Stimulated activated CD4-positive, alpha-beta T cell treated with anti-CD3 and anti-CD28 coated beads, TNF-alpha, amount 100 ng/mL, for 24 hours (primary cell): ENCODE data around the gene ARHGAP25.

Experiments
- DNase-seq, 3 experiments: peaks; one replicate each; pipeline ENCODE4 v3.0.0-alpha.2; 2020; ENCODE audit warnings: low read depth in 3 of 3

The ARHGAP25 gene, protein sequence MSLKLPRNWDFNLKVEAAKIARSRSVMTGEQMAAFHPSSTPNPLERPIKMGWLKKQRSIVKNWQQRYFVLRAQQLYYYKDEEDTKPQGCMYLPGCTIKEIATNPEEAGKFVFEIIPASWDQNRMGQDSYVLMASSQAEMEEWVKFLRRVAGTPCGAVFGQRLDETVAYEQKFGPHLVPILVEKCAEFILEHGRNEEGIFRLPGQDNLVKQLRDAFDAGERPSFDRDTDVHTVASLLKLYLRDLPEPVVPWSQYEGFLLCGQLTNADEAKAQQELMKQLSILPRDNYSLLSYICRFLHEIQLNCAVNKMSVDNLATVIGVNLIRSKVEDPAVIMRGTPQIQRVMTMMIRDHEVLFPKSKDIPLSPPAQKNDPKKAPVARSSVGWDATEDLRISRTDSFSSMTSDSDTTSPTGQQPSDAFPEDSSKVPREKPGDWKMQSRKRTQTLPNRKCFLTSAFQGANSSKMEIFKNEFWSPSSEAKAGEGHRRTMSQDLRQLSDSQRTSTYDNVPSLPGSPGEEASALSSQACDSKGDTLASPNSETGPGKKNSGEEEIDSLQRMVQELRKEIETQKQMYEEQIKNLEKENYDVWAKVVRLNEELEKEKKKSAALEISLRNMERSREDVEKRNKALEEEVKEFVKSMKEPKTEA

DNA sequence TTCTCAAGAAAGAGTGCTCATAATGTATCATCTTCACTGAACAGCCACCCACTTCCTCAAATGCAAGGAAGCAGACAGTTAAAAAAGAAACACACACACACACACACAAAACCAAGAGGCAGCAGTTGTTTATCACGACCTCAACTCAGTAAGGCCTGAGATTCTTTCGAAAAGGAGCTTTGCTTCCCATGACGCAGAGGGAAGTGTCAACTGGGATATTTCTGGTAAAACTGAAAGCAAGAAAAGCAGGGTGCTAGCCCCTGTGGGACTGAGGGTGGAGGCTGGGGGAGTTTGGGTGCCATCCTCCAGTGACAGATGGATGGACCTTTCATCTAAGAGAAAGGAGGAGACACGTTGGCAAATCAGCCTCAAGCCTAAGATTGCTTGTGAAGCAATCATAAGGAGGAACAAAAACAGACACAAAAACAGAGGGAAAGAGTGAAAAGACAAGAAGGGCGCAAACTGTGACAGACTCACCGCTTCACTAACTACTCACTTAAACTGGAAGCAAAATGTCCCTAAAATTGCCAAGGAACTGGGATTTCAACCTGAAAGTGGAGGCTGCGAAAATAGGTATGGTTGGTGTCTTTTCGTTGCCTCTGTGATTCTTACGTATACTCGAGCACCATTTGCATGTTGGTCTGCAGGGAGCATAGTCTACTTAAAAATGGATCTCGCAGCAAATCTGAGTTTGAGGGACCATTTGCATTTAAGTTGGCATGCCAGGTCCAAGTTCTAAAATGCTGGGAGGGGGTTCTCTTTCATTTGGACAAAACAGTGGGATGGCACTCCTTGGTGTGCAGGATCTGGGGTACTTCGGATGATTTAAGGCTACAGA is at the start of gene ARHGAP25:
TSS of gene ARHGAP25 (plus strand) at position 124 of the 838 bp plus-strand sequence. CDS start at position 513, 389 bp downstream.
- DNase-seq = peak; percentile 27 to 72 (median 32)

DNA sequence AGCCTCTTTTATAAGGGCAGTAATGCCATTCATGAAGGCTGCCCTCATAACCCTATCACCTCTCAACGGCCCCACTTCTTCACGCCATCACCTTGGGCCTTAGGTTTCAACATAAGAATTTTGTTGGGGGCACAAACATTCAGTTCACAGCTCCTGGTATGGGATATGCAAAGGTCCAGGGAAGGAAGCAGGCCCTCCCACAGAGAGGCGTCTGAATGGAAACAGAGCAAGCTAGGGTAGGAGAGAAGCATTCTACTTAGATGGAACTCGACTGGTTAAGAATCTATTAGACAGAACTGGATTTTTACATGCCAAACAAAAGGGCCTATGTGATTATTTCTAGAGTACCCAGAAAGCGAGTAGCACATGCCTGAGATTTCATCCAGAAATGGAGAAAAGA is 48.4 kb upstream of the ARHGAP25 start:
- no peak for DNase-seq

DNA sequence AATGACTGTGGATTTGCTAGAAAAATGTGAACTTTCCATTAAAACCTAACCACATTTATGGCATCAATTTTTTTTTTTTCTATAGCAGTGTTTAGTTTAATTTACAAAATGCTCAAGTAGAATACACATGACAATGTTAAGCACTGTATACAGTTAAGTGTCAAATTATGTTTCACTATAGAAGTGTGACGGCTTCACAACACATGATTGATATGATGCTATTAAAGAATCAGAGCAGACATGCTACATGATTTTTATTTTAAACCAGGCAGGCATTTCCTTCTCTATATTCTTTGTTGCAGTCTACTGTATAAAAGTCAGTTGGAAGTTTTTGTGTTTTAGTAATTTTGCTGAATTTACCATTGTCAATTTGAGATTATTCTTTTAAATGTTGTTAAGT is 47.6 kb upstream of the ARHGAP25 start:
- no peak for DNase-seq

DNA sequence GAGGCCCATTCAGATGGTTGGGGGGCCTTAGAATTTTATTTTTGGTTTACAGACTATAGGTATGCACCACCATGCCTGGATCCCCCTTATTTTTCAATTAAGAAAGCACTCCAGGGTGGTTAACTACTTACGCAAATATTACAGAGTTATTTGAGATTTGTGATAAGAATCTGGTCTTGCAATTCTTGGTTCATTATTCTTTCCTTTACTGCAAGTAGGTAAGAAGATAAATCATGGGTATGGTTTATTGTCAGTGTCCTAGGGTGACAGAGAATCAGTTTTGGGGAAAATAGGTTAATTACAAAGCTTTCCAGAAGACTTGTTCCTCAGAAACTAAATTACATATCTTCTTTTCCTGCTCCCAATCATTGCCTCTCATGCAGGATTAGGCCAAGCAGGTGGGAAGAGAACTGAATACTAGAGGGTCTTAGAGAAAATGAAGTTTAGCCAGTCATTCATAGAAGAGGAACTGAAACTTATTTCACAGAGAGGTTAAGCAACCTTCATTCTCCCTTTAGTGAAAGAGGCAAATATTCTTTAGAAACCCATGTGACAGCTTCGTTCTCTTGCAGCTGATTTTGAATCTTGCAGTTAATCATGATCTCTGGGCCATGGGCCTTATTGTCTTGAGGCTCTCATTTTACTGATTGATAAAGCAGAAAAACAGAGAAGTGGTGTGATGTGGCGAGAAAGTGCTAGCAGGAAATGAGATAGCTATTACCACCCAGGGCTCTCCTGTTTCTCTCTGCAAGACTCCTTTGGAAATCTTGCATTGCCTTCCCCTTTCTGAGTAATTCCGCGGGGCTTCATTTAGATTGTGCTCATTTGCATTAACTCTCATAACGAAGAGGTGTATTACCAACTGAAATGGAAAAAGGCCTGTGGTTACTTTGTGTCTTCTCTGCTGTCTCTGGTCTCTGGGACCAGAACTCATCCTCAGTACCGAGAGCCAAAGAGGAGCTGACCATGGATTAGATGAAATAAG is 44.8 kb upstream of the ARHGAP25 start:
- peak in 1 of 3 experiments; percentile 10 for DNase-seq

DNA sequence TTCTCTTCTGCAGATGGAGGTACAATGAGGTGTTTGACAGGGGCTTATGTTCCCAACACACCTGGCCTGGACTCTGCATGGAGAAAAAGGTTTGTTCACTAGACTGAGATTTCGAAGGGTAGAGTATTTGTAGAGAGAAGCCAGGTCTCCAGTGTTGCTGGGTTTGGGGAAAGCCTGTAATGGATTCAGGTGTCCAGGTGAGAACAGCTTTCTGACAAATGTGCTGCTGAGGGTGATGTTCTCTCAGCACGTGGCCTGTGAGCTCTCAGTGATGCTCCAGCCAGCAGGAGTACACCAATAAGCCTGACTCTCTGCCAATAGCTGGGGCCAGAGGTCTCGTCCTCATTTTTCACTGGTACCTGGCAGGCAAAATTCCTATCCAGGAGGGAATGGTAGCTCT is 43.8 kb upstream of the ARHGAP25 start:
- DNase-seq = no peak

DNA sequence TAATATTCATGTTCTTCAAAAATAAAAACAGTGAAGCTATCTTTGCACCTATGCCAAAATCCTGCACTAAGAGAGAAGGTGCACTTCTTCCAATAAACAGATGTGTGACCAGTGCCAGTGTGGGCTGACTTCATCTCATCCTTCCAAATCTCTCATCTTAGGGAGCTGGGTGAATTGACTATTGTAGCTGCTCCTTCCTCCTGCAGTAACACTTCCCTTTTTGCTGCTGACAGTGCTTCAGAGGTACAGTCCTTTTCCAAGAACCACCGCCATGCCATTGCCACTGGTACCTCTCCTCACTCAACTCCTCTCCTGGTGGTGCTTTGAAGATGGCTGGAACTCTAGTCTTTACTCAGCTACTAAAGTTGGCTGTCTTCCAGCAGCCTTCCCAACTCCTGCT is 42.1 kb upstream of the ARHGAP25 start:
- no peak for DNase-seq

DNA sequence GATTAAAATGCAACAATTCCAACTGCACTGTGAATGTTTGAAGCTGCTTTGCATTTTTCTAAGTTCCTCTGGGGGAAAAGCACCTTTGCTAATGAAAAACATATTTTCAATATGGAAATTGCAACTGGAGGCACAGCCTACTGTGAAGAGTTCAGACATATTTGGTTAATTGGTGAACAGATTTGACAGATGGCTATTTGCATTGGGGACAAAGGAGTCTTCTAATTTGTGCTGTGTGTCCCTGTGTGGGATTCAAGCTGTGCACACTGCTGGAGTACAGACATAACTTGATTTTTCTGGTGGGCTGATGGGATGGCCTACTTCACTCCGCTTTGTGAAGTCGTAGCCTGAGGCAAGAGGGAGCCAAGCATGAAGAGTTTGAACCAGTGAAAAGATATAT is 40.7 kb upstream of the ARHGAP25 start:
- DNase-seq = no peak

DNA sequence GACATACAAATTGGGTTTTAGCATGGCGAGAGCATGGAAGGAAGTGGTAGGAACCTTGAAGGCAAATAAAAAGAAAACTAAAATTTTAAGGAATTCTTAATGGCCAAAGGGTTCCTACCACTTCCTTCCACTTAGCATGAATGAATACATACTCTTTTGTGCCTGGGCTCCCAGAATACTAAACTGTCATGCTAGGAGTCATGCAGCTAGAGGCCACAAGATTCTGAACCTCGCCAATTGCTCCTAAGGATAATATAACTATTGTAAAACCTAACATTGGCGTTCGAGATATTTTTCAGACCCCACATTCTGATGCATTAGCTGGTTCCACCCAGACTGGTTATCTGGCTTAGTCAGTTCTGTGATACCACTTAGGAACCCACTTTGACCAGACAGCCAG is 38.6 kb upstream of the ARHGAP25 start:
- no peak for DNase-seq

DNA sequence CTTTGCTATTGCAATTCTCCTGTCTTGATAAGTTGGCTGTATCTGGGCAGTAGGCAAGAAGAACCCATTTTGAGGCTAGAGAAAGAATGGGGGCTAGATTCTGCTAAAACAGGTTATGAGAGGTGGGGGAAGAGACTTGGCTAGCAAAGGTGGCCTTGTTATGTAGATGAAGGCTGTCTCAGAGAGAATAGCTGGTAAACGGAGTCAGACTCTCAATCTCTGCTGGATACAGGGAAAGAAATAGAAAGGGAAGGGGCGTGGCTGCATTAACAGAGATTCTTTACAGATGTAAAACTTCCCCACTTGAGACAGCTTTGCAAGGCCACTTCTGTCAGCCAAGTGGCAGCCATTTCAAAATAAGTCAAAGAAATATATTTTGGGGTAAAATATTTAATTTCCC is 38.1 kb upstream of the ARHGAP25 start:
- DNase-seq = no peak

DNA sequence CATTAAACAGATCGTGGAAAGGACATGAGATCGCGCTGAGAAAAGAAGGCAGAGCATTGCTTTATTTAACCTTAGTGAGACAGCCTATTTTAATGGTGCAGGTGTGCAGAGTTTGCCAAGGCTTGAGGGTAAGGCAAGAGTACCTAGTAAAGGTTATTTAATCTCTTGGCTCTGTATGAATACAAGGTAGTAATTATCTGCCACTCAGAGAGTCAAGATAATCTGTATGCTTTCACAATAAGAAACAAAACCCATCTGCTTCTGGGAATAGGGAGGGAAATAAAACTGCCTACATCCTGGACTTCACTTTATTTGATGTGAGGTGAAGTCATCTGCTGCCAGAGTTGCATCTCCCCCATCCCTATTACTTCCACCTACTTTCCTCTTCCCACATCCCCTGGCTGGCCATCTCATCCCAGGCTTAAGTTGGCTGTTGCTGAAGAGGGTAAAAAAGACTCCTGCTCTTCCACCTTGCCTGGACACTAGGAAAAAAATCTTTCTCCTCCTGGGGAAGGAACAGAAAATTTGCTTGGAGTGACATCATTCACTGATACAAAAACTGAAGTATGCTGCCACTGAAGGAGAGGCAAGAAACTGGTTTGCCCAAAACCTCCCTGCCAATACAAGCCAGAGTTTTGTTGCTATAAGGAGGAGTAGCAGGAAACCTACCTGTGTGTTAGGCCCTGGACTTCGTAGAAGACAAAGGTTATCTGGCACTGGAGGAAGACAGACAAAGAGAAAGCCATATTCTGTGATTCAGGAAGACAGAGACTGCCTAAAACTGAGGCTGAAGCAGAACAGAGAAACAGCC is 35.8 kb upstream of the ARHGAP25 start:
- DNase-seq = no peak

DNA sequence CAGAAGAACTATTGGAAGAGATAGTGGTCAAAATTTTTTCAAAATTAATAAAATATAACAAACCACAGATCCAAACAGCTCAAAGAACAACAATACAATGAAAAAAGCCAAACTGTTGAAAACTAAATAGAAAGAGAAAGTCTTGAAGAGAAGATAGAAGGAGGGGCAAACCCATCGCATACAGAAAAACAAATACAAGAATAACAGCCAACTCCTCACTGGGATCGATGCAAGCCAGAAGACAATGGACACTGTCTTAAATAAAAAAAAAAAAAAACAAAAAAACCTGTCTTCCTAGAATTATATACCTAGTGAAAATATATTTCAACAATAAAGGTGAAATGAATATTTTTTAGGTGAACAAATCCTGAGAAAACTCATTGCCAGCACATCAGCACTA is 34.1 kb upstream of the ARHGAP25 start:
- no peak for DNase-seq

DNA sequence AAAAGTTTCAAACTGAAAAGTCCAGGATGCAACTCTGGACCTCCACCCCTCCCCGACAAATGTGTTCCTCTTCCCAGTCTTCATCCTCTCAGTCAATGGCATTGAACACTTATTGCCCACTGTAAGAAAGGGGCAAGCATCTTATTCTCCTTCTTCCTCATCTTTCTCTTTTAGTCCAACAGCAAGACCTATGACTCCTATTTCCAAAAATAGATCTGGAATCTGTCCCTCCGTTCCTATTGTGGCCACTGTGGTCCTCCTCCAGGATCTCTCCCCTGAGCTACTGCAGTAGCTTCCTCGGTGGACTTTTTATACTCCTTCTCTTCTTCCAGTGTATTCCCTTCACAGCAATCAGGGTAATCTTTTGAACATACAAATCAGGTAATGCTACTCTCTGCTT is 28.0 kb upstream of the ARHGAP25 start:
- no peak for DNase-seq

DNA sequence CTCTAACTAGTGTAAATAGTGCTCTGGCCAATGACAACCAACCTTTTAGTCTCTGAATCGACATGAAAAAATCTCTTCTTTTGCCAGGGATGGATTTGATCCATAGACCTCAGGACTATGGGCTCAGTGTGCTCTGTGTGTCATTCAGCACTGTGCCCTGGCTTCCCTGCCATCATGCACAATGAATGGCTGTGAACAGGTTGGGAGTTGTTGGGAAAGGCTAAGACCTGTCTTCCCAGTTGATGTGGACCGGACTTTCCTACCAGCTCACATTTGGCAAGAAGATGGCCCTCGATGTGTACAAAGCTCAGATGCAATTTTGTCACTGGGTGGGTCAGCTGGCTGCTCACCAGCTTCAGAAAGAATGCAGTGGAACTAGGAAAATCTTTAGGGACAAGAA is 26.0 kb upstream of the ARHGAP25 start:
- DNase-seq = no peak

DNA sequence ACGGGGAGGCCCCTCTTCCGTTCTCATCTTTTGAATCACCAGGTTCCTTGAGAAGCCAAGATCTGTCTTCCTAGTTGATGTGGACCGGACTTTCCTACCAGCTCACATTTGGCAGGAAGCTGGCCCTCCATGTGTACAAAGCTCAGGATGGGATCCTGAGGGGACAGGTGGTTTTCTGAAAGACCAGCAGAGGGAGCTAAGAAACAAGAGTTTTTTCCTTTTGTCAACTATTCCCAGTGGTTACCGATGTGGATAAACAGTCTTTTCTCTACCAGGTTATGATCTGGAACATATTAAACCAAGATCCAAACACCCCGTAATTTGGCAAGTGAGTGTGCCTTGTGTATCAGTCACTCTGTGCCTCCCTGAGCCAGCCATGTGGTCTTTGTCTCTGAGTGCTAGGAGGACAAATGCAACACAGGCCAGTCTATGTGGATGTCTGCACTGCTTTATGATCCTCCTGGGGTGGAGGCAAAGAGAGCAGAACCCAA is 25.1 kb upstream of the ARHGAP25 start:
- DNase-seq = no peak

DNA sequence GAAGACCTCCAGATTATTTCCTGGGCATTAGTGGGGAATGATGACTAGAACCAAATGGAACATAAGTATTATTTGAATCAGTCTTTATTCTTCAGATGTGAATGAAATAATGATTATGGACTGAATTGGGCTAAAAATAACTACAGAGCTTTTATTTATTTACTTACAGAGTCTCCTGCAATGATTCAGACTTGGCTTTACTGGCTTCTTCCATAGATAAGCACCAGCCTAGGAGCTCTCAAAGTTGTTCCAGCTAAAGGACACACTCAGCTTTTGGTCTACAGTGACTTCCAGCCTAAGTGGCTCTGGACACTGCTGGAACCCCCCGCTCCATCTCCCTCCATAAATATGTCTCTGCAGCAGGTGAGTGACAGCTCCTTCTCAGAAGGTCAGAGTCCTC is 24.3 kb upstream of the ARHGAP25 start:
- no peak for DNase-seq

DNA sequence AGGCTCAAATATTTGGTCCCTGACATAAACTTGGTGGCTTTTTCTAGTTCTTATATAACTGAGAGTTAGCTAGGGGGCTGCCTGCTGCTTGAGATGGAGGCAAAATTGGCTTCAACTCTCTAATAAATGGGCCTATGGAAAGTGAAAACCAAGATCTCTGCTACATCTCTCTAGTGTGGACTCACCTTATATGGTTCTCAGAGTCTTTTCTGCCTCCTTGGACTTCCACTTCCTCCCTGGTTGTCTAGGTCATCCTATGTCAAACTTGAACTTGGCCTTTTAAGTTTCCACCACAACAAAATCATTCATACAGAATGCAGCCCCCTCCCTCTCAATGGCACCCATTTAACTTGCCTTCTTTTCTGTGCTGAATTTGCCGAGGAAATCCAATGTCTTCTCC is 23.9 kb upstream of the ARHGAP25 start:
- DNase-seq = no peak

DNA sequence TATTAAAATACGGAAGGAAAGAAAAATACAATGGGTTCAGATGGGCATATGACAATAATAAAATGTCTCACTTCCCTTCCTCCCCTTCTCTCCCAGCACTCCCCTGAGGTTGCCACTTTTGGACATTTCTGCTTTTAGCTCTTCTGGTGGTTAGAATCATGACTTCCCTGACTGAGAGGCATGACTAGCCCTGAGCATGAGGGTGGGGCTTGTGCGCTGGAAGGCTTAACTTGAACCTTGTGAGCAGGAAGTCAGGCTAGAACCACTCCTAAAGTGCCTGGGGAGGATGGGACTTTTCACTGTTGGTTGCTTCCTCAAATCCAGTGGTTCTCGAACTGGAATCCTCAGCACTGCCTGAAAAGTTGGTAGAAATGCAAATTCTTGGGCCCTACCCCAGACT is 19.7 kb upstream of the ARHGAP25 start:
- peak in 1 of 3 experiments; percentile 47 for DNase-seq

DNA sequence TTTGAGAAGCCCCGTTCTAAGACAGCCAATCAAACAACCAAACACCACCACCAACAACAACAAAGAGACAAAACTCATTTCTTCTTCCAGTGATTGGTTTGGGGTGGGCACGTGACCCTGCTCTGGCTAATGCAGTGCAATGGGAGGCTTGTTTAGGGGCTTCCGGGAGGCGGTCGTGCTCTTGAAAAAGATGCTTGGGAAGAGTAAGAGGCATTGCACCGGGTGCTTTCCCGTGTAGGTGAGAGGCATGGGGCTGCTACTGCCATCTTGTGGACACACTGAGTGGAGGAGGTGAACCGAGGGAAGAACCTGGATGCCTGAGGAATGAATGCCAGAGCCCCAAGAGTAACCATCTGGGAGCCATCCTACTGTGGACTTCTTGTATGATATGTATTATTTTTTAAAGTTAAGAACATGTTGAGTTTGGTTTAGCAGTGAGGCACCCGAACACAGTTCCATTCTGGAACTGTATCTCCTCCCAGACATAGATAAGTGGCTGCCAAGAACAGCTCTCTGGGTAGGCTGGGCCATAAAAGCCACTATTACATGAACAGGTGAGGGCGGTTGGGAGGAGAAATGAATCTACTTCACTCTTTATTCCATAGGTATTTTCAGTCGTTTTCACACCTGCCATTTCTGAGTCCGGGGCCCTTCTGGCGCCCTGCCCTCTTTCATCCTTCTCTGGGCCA is 19.1 kb upstream of the ARHGAP25 start:
- DNase-seq = peak in 1 of 3 experiments; percentile 50

DNA sequence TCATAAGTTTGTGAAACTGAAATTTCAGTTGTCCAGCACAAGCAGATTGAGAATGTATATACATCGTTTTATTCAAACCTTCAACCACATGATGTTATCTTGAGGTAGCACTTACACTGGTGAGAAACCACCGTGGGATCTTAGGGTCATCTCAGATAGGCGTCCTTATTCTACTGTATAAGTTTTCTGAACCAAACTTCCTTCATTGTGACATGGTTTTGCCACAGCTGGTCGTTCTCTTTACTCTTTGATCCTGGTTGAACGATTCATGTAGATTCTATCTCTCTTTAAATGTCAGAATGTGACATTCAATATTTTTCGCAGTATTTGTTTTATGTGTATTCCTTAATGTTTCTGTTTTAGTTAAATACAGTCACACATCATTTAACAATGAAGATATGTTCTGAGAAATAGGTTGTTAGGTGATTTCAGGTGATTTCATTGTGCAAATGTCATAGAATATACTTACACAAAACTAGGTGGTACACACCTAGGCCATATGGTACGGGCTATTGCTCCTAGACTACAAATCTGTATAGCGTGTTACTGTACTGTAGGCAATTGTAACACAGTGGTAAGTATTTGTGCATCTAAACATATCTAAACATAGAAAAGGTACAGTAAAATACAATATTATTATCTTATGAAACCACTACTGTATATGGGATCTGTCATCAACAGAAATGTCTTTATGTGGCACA is 17.9 kb upstream of the ARHGAP25 start:
- DNase-seq = no peak
